Kidney tubule cell (primary cell): ENCODE results near the gene AMOTL2.
A peak's percentile ranks its signal among the peaks of the same experiment; 100 is the strongest.

Experiments used
- DNase-seq: peaks from one replicate; pipeline ENCODE4 v3.0.0-alpha.2; 2018; ENCODE audit warnings: low spot score

AMOTL2 gene

DNA sequence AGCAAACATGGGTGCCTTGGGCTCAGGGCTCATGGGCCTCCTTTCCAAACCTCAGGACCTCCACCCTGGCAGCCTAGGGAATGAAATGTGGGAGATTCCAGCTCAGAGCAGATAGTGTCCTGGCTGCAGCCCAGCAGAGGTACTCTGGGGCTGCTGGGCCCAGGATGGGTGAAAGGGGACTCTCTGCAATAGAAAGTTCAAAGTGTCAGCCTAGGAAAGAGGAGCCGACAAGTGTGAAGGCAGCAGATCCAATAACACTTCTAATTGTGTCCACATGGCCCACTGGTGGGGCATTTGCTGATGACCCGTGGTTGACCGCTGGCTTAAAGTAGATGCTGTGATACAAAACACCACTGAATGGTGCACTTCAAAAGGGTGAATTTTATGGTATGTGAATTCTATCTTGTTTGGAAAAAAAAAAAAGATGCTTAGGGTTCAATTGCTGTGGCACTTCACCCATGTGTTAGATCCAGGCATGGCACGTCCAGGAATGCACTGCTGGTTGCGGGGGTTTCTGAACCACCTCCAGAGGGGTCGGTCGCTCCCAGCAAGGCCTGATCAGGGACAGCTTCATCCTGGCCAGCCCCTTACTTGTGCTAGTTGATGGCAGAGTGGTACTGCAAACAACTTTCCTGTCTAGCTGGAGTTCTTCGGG lies 20.9 kb downstream of the AMOTL2 start:
- no peak for DNase-seq

DNA sequence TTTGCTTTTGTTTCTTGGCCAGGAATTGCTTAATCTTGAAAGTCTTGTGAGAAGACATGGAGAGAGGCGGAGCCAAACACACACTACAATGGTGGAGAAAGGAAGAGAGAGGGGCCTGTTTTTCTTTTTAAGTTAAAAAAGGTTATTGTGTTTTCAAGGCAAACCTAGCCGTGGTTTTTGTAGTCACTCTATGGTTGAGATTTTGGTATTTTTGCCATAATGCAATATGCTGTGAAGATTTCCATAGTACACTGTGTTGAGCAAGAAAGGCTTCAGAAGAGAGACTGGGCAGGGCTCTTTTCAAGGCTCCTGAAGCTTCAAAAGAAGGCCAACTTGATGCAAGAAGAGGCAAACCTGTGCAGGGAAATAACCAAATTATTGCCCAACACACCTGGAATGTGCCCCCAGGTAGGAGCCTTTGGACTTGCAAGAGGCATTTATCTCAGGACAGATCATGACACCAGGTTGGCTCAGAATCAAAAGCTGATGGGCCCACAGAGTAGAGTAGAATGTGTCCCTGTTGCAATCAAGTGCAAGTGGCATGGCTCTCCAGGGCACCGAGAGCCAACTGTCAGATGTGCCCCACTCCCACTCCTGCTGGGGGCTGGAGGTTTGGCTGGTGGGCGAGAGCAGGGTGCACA lies 22.1 kb downstream of the AMOTL2 start:
- peak; percentile 44 for DNase-seq

DNA sequence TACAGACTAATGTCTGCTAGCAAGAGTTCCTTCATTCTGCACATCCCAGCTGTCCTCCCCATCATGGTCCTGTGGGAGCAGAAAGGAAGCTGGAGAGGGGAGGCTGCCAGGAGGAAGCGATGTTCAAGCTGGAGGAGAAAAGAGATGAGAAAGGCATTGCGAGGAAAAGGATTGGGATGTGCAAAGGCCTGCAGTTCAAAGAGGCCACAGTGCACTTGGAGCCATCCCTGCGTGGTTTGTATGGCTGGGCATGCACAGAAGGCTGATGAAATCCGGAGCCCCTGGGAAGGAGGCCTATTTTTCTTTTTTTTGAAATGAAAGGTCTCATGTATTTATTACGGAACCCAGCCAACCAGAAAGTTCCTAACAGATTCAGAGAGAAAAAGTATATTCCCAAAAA lies 22.8 kb downstream of the AMOTL2 start:
- no peak for DNase-seq

DNA sequence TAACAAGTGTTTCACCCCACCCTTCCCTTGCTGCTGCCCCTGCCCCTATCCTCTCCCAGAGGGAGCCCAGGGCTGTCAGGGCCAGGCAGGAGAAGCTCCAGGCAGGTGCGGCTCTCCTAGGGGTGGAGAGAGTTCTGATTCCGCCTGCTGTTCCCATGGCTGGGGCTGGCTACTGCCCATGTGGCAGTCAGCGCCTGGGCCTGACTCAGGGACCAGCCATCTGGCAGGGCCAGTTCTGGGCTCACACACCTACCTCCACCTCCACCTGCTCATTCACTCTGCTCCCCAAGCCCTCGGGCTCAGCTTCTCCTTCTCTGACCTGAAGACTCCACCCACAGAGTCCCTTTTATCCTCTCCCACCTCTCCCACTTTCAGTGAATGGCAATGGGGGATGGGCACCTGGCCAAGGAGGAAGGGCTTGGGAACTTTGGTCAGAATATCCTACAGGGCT lies 23.4 kb downstream of the AMOTL2 start:
- peak; percentile 83 for DNase-seq

DNA sequence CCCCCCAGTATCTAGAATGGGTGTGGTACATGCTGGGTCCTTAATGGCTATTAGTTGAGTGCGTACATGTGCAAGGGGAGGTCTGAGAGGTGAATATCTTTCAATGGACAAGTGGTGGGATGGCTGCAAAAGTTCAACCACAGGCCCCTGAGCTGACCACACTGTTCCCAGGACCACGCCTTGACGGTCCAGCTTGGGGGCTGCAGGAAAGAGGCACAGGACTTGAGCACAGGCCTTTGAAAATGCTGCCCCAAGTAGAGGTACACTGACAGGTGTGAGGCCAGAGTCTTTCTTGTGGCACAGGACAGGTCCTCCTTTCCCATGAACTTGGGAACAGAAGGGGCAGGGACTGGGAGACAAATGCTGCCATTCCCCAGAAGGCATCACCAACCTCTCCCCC lies 24.0 kb downstream of the AMOTL2 start:
- no peak for DNase-seq

DNA sequence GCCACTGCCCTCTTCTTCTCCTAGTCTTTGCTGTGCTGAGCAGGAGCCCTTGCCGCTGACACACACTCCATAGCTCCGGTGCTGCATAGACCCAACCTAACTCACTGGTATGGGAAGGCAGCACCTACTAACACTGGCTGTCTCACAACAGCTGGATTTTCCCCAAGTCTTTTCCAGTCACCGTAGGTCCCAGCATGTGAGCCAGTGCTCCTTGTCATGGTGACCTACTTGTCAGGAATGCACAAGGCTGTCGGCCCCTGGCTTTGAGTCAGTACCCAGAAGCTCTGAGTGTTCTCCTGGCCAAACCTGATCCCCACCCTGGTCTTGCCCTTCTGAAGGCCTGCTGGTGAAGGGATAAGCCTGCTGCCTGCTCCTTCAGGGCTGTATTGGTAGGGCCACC lies 25.7 kb downstream of the AMOTL2 start:
- DNase-seq = peak; percentile 95

DNA sequence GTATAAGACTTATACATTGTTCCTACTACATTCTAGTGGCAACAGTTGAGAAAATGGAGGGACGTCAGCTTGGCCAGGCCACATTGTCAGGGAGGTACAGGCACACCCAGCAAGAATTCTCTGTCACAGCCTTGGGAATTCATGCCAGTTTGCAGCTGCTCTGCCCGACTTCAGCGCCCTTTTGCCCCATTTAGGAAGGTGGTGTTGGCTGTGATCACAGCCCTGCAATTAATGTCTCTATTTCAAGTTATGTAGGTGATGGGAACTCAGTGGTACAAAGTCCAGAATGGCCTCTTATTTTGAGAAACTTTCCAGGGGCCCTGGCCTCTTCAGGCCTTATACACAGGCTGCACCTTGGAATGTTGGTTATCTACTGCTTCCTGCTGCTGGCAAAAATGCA lies 26.7 kb downstream of the AMOTL2 start:
- DNase-seq = no peak

DNA sequence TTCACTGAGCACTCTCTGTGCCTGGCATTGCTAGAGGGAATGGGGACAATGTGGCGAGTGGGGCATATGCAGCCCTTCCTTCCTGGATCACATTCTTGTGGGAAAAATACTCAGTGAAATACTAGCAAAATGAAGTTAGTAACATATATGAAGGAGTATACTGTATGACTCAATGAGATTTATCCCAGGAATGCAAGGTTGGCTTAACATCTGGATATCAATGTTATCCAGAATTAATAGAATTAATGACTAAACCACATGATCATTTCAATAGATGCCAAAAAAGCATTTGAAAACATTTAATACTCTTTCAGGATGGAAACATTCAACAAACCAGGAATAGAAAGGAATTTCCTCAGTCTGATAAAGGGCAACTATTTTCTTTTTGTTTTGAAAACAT lies 27.5 kb downstream of the AMOTL2 start:
- no peak for DNase-seq

DNA sequence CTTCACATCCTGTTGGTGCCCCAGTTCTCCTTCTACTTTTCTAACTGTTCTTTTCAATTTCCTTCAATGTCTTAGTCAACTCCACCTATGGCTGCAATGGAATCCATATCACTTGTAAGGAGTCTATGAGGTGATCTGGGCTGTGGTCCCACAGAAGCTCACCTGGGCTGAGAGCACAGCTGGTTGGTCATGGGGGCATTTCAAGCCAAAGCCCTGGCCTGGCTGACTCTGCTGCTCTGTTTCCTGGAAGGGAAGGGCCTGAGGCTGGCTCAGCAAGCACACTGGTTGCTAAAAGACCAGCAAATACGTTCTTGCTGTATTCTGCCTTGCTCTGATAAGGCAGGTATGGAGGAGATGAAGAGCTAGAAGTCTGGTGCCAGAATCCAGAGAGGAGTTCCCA lies 29.0 kb downstream of the AMOTL2 start:
- DNase-seq = no peak

DNA sequence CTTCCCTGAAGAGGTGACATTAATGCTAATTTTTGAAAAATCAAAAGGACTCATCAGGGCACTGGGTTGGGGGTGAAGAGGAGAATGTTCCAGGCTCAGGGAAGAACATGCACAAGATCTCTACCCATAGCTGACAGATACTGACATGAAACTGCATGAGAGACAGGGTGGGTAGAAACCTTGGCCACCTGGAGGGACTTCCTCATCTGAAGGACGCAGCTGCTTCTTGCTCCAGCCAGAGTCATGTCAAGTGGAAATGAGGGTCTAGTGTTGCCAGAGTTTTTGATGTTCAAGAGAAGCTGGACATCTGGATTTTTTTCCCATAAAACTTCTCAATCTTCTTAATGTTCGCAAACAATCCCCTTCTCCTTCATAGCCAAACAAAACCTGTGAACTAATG lies 29.7 kb downstream of the AMOTL2 start:
- no peak for DNase-seq

DNA sequence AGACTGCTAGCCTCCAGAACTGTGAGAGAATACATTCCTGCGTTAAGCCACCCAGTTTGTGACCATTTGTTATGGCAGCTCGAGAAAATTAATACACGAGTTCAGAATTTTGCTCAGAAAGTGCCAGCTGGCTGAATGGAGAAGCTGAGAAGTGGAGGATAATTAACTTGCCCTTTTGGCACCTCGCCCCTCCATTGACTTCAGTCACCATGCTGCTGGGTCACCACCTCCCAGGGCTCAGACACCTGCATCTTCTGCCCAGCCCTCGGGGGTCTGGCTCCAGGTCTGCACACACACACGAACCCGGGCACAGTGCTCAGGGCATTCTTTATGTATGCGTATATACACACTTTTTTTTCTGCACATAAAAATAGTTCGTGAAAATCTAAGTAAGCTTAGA lies 32.0 kb downstream of the AMOTL2 start:
- no peak for DNase-seq

DNA sequence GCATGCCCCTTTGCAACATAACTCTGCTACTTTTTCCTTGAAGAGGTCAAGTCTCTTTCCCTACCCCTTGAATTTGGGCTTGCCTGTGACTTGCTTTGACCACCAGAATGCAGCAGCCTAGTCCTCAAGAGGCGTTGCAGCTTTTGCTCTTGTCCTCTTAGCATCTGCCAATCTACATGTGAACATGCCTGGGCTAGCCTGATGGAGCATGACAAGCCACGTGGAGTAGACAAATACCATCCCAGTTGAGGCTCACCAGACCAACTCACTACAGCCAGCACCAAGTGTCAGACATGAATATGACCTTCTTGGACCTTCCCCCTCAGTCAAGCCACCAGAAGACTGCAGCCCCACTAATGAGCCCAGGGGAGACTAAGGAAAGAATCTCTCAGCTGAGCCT lies 32.9 kb downstream of the AMOTL2 start:
- DNase-seq = no peak

DNA sequence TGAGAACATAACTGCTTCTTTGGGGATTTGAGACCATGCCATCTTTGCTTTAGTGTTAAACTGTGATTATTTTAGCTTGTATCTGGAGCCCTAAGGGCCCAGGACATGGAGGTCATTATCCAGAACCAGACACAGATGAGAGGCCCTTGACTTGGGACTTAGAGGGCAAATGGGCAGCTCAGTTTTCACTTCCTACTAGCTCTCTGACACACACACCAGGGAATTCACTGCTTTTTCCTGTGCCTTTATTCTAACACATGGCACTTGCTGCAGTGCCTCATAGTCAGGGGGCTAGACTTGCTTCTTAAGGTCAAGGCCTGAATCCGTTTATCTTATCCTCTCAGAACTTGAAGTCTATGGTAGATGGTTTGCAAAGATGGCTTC lies 33.3 kb downstream of the AMOTL2 start:
- no peak for DNase-seq

DNA sequence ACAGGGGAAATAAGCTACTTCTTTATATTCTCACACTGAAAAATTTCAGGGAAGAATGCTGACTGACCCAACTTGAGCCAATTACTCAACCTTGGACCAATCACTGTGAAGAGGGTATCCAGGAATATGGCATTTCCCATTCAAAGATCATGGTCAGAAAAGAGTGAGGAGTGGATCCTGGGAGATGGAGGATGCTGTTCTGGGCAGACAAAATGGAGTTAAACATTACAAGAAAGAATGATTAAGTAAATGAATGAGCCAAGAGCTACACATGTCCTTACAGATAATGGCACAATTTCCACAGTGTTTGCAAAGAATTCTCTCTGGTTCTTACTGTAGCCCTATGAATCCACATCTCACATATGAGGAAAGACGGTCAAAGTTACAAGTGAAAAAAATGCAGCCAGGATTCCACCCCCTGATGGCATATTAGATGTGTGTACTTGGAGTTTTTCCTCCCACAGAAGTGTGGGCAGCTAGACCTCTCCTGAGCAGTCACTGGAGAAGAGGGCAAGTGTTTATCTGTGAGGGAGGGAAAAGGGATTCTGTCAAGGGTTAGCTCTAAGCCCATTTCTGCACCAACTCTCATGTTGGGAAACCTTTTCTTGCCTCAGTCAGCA lies 33.8 kb downstream of the AMOTL2 start:
- peak; percentile 59 for DNase-seq

DNA sequence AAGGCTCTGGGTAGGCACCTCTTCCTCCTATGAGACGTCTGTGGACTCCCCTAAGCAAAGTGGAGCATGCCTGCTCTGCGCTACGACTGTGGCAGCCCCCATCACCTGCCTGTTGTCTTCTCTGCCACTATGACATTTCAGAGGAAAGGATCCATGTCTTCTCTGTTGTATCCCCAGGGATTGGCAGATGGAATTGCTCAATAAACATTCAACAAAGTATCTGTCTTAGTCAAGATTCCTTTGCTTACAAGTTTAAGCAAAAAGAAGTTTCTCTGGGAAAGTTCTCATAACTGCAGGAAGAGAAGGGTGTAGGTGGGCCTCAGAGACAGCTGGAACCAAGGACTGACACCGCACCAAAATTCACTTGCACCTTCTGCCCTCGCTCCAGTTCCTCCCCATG lies 34.3 kb downstream of the AMOTL2 start:
- no peak for DNase-seq

DNA sequence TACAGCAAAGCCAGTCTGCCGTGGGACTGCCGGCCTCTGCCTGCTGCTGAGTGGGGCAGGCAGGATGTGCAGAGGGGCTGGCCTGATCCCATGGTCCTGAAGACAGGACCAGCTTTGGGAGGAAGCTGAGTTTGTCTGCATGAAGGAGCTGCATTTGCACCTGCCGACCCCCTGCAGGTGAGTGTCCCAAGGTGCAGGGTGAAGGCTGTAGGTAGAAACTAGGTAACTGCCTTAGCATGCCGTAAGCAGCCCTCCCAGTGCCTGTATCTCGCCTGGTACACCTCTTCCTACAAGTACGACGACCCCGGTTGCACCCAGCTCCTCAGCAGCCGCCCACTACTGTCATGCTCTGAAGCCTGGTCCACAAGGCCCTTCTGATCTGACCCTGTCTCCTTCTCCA lies 34.9 kb downstream of the AMOTL2 start:
- no peak for DNase-seq

DNA sequence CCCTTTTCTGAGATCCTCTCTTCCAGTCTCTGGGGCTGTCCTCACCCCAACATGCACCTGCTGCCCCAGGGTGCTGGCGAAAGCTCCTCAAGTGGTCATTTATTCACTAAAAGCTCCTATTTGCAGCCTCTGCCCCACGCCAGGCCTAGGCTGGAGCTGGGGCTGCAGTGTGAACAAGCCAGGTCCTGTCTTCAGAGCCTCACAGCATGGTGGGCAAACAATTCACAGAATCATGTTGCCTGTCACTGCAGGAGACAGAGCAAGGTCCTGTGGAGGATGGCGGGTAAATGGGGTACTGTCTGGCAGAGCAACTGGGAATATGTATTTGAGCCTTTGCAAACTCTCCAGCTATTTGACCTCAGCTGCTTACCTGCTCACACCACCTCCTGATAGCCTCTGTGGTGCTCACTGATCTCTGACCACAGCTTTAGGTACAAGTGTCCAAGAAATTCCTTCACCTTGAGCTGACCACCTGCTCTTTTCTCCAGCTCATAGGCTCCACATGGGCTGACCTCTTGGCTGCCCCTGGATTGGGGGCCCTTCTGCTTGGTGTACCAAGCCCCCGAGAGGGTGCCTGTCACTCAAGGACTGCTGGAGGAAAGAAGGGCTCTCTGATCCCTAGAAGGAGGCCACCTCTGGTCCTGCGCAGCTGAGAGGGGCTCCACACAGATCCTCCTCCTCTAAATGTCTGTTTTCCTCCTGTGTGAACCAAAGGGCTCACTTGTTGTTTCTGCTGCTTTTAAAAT lies 35.6 kb downstream of the AMOTL2 start:
- no peak for DNase-seq

DNA sequence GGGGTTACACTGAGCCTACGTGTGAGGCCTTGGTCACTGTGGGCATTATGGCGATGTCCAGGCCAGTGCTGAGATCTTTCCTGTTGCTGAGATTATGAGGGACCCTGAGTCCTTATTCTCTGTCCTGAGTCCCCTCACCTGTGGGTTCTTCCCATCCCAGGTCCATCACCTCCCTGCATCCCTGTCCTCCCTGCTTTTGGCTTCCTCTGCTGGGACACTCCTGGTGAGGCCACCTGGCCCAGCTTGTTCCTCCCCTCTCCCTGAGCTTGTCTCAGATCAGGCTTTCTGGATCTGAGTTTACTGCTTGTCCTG lies 36.1 kb downstream of the AMOTL2 start:
- no peak for DNase-seq

DNA sequence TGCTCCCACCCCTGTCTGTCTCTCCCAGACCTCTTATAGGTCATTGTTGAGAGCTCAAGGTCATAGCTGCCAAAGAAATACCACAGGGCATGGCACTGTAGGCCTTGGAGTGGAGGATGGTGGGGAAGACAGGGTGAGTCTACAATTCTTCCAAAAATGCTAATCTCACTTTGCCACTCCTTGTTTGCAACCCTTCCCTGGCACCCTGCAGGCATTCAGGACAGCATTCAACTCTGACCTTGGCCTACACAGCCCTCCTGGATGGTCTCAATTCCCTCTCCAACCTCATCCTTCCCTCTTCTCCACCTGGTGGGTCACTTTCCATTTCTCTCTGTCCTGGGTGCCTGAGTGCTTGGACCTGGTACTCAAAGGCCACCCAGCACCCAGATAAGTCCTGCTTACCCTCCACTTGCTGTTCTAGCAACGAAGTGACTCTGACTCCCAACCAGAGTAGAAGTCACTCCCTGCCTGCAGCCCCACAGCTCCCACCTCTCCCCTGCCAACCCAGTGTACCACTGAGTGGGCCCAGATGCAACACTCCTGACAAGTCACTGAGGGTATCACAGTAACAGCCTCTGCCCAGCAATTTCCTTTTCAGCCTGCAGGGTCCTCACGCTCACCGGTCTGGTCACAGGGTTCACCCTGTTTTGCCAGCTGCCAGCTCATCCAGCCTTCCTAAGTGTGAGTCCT lies 36.6 kb downstream of the AMOTL2 start:
- DNase-seq = no peak

DNA sequence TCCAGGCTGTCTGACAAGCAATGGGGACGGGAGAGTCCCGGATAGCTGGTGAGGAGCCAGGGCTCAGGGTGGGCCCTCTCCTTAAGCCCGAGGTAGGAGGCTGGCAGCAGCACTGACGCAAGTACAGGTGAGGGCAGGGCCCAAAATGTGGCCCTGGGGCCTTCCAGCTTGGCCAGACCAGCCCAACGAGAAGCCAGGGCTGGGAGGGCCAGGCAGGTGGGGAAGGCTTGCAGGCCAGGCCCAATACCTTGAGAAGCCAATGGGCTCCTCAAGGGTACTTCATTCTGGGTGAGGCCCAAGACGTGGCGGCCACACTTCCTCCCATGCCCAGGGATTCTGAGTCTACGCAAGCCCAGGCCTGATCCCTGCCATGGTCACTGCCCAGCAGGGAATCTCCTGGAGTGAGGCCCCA lies 37.2 kb downstream of the AMOTL2 start:
- no peak for DNase-seq

DNA sequence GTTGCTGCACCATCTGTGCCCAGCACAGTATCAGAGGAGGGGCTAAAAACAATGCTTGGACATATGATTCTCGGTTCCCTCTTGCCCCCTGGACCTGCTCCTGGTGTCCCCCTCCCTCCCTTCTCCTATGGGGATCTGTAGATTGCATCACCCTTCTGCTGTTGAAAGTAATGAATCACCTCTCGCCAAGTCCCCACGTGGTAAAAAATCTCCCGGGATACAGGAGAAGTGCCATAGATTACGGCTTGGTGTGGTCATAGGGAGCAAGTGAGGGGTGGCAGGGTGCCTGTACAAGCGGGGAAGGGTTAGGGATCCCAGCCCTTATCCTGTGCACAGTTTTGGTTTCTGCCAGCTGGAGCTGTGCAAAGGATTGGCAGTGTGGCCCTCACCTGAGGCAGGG lies 37.7 kb downstream of the AMOTL2 start:
- DNase-seq = peak; percentile 69

DNA sequence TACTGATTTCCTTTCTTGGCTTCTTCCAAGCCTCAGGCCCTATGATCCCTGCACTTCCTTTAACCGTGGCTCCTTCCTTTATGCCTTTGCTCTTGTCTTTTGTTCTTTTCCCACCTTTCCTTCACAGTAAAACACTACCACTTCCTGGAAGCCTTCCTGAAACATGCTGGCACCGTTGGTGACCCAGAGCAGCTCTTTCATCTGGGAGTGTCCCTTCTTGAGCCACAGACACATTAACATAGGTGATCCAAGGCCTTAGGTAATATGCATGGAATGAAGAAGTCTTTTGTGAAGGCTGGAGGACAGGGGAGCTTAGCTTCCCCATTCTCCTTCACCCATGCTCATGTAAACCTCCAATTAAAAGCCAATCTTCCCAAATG lies 39.4 kb downstream of the AMOTL2 start:
- peak; percentile 88 for DNase-seq
